NCI-H2227 treated with DMSO at 0.1 percent for 48 hours (cell line): ENCODE measurements around the gene NOXRED1.
"Not testable (repeated sequence)": the region's sequence is repeated elsewhere in the genome, so short reads cannot be mapped to it uniquely, and the experiment has no call there.

Experiments used
- DNase-seq: peaks from one replicate; lab custom pipeline; 2025; lab: John Stamatoyannopoulos, UW

The NOXRED1 gene

GRCh38 chr14:77423423-77423822, at the start of gene NOXRED1:
TSS of gene NOXRED1 (minus strand) at chr14:77423523. CDS start at chr14:77422889, 634 bp downstream.
- no peak for DNase-seq

GRCh38 chr14:77470224-77470870, 47.0 kb upstream of the NOXRED1 start:
- no peak for DNase-seq

- DNase-seq: no peak
These were observed 46.2 kb upstream of the NOXRED1 start for GRCh38 chr14:77469539-77469938.

- no peak for DNase-seq
These were observed 45.8 kb upstream of the NOXRED1 start for GRCh38 chr14:77469067-77469505.

- no peak for DNase-seq
These were observed 44.5 kb upstream of the NOXRED1 start for GRCh38 chr14:77467801-77468200.

- DNase-seq: peak; percentile 62
These were observed 35.9 kb upstream of the NOXRED1 start for GRCh38 chr14:77459072-77459723.

GRCh38 chr14:77458249-77458950, 35.1 kb upstream of the NOXRED1 start:
- peak; percentile 44 for DNase-seq

- peak; percentile 98 for DNase-seq
These were observed 34.4 kb upstream of the NOXRED1 start, which contains the start of the genes AHSA1 and VIPAS39 for GRCh38 chr14:77457522-77458248. TSS of gene AHSA1 (plus strand) at chr14:77458093. CDS start at chr14:77458190, 97 bp downstream. TSS of gene VIPAS39 (minus strand) at chr14:77457601. CDS start at chr14:77454102, 3,499 bp downstream.

- DNase-seq: peak; percentile 46
These were observed 33.8 kb upstream of the NOXRED1 start for GRCh38 chr14:77457115-77457521.

- DNase-seq: no peak
These were observed 32.8 kb upstream of the NOXRED1 start for GRCh38 chr14:77455966-77456640.

- no peak for DNase-seq
These were observed 18.9 kb upstream of the NOXRED1 start for GRCh38 chr14:77442196-77442595.

- no peak for DNase-seq
These were observed 16.5 kb upstream of the NOXRED1 start for GRCh38 chr14:77439861-77440260.

- no peak for DNase-seq
These were observed 15.3 kb upstream of the NOXRED1 start for GRCh38 chr14:77438596-77438995.

- DNase-seq: no peak
These were observed 12.7 kb upstream of the NOXRED1 start for GRCh38 chr14:77436042-77436441.

- DNase-seq: no peak
These were observed 3.1 kb upstream of the NOXRED1 start for GRCh38 chr14:77426396-77426795.

GRCh38 chr14:77424862-77425261, 1.5 kb upstream of the NOXRED1 start:
- no peak for DNase-seq

- no peak for DNase-seq
These were observed 2.1 kb downstream of the NOXRED1 start for GRCh38 chr14:77421201-77421600.

GRCh38 chr14:77416836-77417235, 6.5 kb downstream of the NOXRED1 start:
- DNase-seq: no peak

- DNase-seq: not testable (repeated sequence)
These were observed 7.2 kb downstream of the NOXRED1 start for GRCh38 chr14:77416098-77416497.

GRCh38 chr14:77415403-77416030, 7.8 kb downstream of the NOXRED1 start:
- not testable (repeated sequence) for DNase-seq

GRCh38 chr14:77409131-77409533, 14.2 kb downstream of the NOXRED1 start:
- DNase-seq: no peak
